ENCODE measurements around the gene TMEM232. TPM values are rescaled to one million over a fixed set of nuclear protein-coding genes. Genes with fewer than 3 reads are reported as not detected.

Gene TMEM232
- total and polyA plus RNA-seq, 2 experiments from 2014 or later = 1.3 to 1.9 TPM

DNA sequence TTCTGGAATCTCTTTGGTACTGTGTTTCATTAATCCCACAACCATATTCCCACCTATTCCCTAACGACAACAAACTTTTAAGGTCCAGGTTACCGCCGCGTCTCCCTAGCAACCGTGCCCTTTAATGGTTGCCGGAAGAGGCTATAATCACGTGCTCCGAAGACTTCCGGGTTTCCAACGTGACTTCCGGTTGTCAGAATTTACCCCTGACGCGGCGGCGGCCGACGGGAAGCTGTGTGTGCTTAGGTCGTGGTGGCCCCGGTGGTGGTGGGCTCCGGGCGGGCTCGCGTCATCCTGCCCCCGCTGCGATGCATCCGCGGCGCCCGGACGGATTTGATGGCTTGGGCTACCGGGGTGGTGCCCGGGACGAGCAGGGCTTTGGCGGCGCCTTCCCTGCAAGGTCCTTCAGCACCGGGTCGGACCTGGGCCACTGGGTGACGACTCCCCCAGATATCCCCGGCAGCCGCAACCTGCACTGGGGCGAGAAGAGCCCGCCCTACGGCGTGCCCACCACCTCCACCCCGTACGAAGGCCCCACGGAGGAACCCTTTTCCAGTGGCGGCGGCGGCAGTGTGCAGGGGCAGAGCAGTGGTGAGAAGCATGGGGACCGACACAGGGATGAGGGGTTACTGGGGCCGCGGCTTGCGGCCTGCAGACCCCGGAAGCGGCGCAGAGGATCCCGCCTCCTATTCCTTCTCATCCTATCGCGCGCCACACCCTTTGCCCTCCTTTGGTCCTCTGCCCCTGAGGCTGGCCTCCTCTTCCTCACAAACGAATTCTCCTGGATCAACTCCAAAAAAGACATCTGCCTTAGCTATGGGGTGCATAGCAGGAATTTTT lies 12.6 kb upstream of the TMEM232 start, which contains the start of gene SLC25A46:
Gene SLC25A46, plus strand, starts transcription at position 196 of the 840 bp plus-strand sequence. Its CDS starts 113 bp downstream, at position 309.
- Mint-ChIP-seq H3K27ac (peak within 1 kb of the TSS; percentile 84), H3K36me3 (ENCODE audit: low read depth) (no peaks in the 10 kb centered on the region), H3K9me3 (no peaks in the 10 kb centered on the region), H3K4me1 (peaks cover 6% of the 10 kb centered on the region), H3K4me3 (peak within 1 kb of the TSS; percentile 96), H3K27me3 (ENCODE audit: insufficient read depth, low read depth, poor library complexity) (peaks cover 2% of the 10 kb centered on the region)
- no peaks in the 10 kb centered on the region for H4K20me1 ChIP-seq (replicated peaks; ENCODE audit: insufficient read depth)
- H3K79me2 ChIP-seq (replicated peaks; ENCODE audit: insufficient read depth) = peaks cover 10% of the 10 kb centered on the region; the same call in 1 of the 2 replicates
- H2AFZ ChIP-seq = peak within 1 kb of the TSS; percentile 99
- H3K4me2 ChIP-seq = peak within 1 kb of the TSS; percentile 90
- peak within 1 kb of the TSS; percentile 97 for H3K4me3 ChIP-seq
- H3K27me3 ChIP-seq (ENCODE audit: insufficient read depth) = no peaks in the 10 kb centered on the region
- no peaks in the 10 kb centered on the region for H3K9me2 ChIP-seq (ENCODE audit: insufficient read depth)
- TF ChIP-seq POLR2AphosphoS5 (IDR thresholded peaks at IDR 0.05; ENCODE audit: low read depth) (peak; percentile 88), CREB1 (CRISPR knock-in tag; IDR thresholded peaks at IDR 0.05; ENCODE audit: low read depth) (peak; percentile 83)
- TF ChIP-seq, protein P1, sequence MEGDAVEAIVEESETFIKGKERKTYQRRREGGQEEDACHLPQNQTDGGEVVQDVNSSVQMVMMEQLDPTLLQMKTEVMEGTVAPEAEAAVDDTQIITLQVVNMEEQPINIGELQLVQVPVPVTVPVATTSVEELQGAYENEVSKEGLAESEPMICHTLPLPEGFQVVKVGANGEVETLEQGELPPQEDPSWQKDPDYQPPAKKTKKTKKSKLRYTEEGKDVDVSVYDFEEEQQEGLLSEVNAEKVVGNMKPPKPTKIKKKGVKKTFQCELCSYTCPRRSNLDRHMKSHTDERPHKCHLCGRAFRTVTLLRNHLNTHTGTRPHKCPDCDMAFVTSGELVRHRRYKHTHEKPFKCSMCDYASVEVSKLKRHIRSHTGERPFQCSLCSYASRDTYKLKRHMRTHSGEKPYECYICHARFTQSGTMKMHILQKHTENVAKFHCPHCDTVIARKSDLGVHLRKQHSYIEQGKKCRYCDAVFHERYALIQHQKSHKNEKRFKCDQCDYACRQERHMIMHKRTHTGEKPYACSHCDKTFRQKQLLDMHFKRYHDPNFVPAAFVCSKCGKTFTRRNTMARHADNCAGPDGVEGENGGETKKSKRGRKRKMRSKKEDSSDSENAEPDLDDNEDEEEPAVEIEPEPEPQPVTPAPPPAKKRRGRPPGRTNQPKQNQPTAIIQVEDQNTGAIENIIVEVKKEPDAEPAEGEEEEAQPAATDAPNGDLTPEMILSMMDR (conservative IDR thresholded peaks at IDR 0.05; ENCODE audit: low read depth in 2 of 2) = no peak
- TF ChIP-seq, protein P2, sequence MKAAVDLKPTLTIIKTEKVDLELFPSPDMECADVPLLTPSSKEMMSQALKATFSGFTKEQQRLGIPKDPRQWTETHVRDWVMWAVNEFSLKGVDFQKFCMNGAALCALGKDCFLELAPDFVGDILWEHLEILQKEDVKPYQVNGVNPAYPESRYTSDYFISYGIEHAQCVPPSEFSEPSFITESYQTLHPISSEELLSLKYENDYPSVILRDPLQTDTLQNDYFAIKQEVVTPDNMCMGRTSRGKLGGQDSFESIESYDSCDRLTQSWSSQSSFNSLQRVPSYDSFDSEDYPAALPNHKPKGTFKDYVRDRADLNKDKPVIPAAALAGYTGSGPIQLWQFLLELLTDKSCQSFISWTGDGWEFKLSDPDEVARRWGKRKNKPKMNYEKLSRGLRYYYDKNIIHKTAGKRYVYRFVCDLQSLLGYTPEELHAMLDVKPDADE (IDR thresholded peaks at IDR 0.05) = peak; percentile 8
- H3K4me1 ChIP-seq (ENCODE audit: insufficient read depth) = peaks cover 12% of the 10 kb centered on the region; the same call in 1 of the 2 replicates
- H3K27ac ChIP-seq (ENCODE audit: low read depth) = peak within 1 kb of the TSS; percentile 35; the same call in 1 of the 2 replicates
- no peaks in the 10 kb centered on the region for H3K36me3 ChIP-seq (ENCODE audit: insufficient read depth)
- DNase-seq (ENCODE audit: low spot score) (peak; percentile 96), ATAC-seq (peak; percentile 95)
- H3F3A ChIP-seq (replicated peaks; ENCODE audit: low read depth) = no peaks in the 10 kb centered on the region

DNA sequence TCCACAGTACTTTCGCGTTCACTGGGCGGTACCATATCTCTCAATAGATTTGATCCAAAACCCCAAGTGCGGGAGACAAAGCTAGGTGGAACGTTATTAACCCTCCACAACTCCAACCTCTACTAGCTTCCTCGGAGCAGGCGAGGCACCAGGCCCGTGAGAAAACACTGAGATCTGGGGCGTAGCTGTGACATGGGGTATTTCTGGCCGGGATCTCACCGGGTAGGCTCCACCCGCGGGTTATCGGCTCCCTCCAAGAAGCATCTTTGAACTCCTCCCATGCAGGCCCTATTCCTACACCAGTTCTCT lies 12.0 kb upstream of the TMEM232 start:
- Mint-ChIP-seq H3K4me1 (peaks cover 6% of the 10 kb centered on the region), H3K27ac (peak overlapping the region; percentile 51; the same call in 1 of the 2 replicates), H3K9me3 (no peaks in the 10 kb centered on the region), H3K4me3 (peak overlapping the region; percentile 96), H3K36me3 (ENCODE audit: low read depth) (no peaks in the 10 kb centered on the region), H3K27me3 (ENCODE audit: insufficient read depth, low read depth, poor library complexity) (peaks cover 2% of the 10 kb centered on the region)
- ATAC-seq = peak; percentile 60
- peaks cover 12% of the 10 kb centered on the region; the same call in 1 of the 2 replicates for H3K4me1 ChIP-seq (ENCODE audit: insufficient read depth)
- no peaks in the 10 kb centered on the region for H3K27me3 ChIP-seq (ENCODE audit: insufficient read depth)
- no peaks in the 10 kb centered on the region for H3K36me3 ChIP-seq (ENCODE audit: insufficient read depth)
- H4K20me1 ChIP-seq (replicated peaks; ENCODE audit: insufficient read depth) = no peaks in the 10 kb centered on the region
- H3K9me2 ChIP-seq (ENCODE audit: insufficient read depth) = no peaks in the 10 kb centered on the region
- H3K4me2 ChIP-seq = peak overlapping the region; percentile 90
- H3F3A ChIP-seq (replicated peaks; ENCODE audit: low read depth) = no peaks in the 10 kb centered on the region
- H2AFZ ChIP-seq = peak overlapping the region; percentile 99
- H3K79me2 ChIP-seq (replicated peaks; ENCODE audit: insufficient read depth) = peaks cover 10% of the 10 kb centered on the region; the same call in 1 of the 2 replicates
- no peak for DNase-seq (ENCODE audit: low spot score)
- peak overlapping the region; percentile 97 for H3K4me3 ChIP-seq
- no peak overlapping the region for H3K27ac ChIP-seq (ENCODE audit: low read depth)
- TF ChIP-seq, protein P3, sequence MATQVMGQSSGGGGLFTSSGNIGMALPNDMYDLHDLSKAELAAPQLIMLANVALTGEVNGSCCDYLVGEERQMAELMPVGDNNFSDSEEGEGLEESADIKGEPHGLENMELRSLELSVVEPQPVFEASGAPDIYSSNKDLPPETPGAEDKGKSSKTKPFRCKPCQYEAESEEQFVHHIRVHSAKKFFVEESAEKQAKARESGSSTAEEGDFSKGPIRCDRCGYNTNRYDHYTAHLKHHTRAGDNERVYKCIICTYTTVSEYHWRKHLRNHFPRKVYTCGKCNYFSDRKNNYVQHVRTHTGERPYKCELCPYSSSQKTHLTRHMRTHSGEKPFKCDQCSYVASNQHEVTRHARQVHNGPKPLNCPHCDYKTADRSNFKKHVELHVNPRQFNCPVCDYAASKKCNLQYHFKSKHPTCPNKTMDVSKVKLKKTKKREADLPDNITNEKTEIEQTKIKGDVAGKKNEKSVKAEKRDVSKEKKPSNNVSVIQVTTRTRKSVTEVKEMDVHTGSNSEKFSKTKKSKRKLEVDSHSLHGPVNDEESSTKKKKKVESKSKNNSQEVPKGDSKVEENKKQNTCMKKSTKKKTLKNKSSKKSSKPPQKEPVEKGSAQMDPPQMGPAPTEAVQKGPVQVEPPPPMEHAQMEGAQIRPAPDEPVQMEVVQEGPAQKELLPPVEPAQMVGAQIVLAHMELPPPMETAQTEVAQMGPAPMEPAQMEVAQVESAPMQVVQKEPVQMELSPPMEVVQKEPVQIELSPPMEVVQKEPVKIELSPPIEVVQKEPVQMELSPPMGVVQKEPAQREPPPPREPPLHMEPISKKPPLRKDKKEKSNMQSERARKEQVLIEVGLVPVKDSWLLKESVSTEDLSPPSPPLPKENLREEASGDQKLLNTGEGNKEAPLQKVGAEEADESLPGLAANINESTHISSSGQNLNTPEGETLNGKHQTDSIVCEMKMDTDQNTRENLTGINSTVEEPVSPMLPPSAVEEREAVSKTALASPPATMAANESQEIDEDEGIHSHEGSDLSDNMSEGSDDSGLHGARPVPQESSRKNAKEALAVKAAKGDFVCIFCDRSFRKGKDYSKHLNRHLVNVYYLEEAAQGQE (IDR thresholded peaks at IDR 0.05; ENCODE audit: unreplicated experiment) = no peak
- TF ChIP-seq, protein P1 (conservative IDR thresholded peaks at IDR 0.05; ENCODE audit: low read depth in 2 of 2) = no peak
- TF ChIP-seq EZH2phosphoT487 (IDR thresholded peaks at IDR 0.05; ENCODE audit: unreplicated experiment) (no peak), JUNB (IDR thresholded peaks at IDR 0.05; ENCODE audit: unreplicated experiment) (no peak), ZNF331 (CRISPR knock-in tag; IDR thresholded peaks at IDR 0.05; ENCODE audit: low read depth) (no peak), EZH2 (IDR thresholded peaks at IDR 0.05; ENCODE audit: low read depth, unreplicated experiment) (no peak), POLR2AphosphoS5 (IDR thresholded peaks at IDR 0.05; ENCODE audit: low read depth) (no peak)
- TF ChIP-seq, protein P2 (IDR thresholded peaks at IDR 0.05) = no peak
